ENCODE data around the gene CLDN9.

The CLDN9 gene

DNA sequence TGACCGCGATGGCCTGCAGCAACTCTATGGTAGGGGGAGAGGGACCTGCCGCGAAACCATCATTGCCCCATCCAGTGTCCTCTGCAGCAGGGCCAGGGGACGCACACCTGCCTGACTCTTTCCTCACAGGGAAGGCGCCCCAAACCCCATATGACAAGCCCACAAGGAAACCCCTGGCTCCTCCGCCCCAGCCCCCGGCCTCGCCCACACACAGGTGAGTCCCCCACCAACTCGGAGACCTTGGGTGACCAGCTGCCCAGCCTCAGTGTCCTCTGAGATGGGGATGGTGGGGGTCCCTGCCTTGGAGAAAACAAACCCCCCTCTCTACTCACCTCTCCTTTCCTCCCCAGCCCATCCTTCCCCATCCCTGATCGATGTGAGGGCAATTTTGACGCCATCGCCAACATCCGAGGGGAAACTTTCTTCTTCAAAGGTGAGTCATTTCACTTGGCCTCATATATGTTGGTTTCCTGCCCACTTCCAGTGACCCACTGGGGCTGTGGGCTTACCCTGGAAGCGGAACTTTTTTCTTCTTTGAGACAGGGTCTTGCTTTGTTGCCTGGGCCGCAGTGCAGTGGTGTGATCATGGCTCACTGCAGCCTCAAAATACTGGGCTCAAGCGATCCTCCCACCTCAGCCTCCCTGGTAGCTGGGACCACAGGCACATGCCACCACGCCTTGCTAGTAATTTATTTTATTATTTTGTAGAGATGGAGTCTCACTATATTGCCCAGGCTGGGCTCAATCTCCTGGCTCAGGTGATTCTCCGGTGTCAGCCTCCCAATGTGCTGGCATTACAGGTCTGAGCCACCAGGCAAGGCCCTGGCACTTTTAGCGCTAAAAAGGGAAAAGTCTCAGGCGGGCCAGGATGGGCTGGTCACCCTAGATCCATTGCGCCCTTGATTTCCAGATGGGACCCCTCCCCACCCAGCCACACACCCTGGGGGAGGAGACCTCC is 44.7 kb downstream of the CLDN9 start:
- DNase-seq, result no peak

DNA sequence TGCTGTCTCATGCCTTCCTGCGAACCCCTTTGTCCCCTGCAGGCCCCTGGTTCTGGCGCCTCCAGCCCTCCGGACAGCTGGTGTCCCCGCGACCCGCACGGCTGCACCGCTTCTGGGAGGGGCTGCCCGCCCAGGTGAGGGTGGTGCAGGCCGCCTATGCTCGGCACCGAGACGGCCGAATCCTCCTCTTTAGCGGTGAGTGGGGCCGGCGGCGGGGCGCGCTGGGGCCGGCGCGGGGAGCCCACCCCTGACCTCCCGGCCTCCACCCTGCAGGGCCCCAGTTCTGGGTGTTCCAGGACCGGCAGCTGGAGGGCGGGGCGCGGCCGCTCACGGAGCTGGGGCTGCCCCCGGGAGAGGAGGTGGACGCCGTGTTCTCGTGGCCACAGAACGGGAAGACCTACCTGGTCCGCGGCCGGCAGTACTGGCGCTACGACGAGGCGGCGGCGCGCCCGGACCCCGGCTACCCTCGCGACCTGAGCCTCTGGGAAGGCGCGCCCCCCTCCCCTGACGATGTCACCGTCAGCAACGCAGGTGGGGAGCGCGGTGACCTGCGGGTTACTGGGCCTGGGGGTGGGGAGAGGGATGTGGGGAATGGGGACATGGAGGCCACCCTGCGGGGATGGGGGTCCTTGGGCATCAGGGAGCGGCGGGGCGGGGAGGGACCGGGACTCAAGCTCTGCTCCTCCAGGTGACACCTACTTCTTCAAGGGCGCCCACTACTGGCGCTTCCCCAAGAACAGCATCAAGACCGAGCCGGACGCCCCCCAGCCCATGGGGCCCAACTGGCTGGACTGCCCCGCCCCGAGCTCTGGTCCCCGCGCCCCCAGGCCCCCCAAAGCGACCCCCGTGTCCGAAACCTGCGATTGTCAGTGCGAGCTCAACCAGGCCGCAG is 45.7 kb downstream of the CLDN9 start:
- DNase-seq, result no peak

DNA sequence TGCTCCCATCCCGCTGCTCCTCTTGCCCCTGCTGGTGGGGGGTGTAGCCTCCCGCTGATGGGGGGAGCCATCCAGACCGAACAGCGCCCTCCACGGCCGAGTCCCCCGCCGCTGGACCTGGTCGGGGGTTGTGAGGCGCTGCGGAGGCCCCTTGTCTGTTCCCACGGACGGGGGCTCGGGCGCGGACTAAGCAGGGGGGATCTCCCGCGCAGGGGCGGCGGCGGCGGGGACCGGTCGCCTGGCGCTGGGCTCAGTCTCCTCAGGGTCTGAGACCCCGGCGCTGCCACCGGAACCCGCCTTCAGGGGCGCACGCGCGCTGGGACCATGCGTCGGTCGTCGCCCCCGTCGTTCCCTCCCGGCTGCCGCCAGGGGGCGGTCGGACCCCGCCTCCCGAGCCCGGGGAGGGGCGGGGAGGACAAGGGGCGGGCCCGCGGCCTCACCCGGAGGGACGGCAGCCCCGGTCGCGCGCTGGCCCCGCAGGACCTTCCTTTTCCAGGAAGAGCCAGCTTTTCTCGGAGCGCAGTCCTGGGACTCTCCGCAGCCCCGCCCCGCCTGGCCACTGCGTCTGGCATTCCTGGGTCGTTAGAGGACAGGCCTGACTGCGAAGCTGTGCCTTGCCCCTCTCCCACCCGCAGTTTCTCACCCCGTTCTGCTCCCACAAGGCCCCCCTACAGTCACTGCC is 46.5 kb downstream of the CLDN9 start:
- DNase-seq, result peak; percentile 22 to 89

DNA sequence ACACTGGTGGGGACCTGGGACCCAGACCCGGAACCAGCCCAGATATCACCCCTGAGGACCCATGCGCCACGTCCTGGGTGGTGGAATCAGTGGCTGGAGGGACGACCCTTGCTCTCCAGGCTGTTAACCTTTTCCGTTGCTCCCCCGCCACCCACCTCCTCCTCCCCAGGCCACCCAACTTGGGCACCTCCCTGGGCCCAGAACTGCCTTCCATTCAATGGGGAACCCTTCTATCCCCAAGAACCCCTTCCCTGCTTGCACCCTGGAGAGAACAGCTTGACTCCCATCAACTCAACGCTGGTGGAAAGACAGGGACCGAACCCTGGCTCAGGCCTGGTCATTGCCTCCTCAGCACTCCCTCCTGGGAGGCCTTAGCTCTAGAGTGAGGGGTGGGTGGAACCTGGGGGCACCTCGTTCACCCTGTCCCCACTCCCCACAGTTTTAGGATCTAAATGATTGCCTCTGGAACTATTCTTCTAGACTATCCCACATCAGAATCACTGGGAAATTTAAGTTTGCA is 47.1 kb downstream of the CLDN9 start:
- no peak for DNase-seq

DNA sequence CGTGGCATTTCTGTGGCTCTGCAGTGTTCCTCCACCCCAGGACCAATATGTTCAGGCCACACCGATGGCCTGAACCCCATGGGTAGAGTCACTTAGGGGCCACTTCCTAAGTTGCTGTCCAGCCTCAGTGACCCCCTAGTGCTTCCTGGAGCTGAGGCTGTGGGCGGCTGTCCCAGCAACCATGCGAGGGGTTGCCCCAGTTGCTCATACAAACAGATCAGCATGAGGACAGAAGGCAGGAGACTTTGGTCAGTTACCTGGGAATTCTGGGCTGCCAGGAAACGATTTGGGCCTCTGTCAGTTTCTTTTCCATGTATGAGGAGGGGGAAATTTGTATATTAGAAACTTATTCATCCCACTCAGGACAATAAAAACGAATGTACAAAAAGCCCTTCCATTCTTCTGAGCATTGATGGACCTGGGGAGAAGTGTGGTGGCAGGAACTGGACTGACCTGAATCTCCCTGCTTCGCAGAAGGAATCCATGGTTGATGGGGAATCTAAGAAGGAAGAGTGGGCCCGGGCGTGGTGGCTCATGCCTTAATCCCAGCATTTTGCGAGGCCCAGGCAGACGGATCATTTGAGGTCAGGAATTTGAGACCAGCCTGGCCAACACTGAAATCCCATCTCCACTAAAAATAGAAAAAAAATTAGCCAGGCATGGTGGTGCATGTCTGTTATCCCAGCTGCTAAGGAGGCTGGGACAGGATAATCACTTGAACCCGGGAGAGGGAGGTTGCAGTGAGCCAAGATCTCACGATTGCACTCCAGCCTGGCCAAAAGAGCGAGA is 47.8 kb downstream of the CLDN9 start:
- DNase-seq, result no peak

DNA sequence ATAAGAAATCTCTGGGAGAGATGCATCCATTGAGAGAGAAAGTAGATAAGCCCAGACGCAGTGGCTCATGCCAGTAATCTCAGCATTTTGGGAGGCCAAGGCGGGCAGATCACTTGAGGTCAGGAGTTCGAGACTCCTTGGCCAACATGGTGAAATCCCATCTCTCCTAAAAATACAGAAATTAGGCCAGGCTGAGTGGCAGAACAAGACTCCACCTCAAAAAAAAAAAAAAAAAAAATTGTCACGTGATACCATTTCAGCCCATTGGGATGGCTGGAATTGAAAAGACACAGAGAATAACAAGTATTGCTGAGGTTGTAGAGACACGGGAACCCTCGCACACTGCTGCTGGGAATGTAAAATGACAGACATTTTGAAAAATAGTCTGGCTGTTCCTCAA is 49.8 kb downstream of the CLDN9 start:
- DNase-seq, result no peak

DNA sequence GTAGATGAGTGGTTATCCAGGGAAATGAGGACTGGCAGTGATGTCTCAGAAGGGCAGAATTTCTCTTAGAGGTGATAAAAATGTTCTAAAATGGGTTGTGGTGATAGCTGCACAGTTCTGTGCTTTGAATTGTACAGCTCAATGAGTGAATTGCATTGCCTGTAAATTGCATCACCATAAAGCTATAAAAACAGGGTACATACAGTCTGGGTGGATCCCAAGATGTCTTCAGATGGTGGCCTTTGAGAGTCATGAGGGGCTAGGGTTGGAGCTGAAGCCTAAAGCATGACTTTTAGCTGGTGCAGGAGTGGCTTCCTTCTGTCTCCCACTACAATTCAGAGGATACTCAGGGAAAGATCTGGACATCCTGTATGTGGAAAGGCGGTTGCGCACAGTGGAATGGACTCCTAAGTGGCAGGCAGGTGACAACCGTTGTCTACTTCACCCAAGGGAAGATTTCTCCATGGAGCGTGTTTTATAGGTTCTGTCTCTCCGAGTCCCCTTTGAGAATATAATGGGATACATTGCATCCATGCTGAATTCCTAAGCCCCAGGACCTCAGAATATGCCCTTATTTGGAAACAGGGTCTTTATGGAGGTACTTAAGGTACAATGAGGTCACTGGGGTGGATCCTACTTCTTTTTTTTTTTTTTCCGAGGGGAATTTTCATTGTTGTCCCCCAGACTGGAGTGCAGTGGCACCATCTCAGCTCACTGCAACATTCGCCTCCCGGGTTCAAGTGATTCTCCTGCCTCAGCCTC is 51.1 kb downstream of the CLDN9 start:
- no peak for DNase-seq
